Left cardiac atrium (tissue), 4 donors: Measurements from ENCODE around the gene STRA8. TPM values are rescaled to one million over a fixed set of nuclear protein-coding genes. Genes with fewer than 3 reads are reported as not detected.

Experiments used
- ATAC-seq, 2 donors: fragments of 200-7000 bp; cut with Tn5 transposase; one replicate each; pipeline ENCODE4 v1.9.1; 2020; ENCODE audit warnings: mild to moderate bottlenecking in 2 of 2, moderate library complexity in 2 of 2
- DNase-seq: peaks from one replicate; pipeline ENCODE4 v3.0.0-alpha.2; 2020
- intact Hi-C, 2 donors: fragments of 100-400 bp; cut with DNase I; formaldehyde crosslinking; loops; one replicate each; pipeline versions ENCODE4 v1.14.1 to v1.15.1; 2022 to 2023
- total RNA-seq, 2 donors: library from RNA; stranded (reverse); fragmentation: NEBNext Ultra II Directional; extraction: Animal tissue kit (Norgen Biotek cat#: 25700); gene quantifications; one replicate each; pipeline ENCODE4 v1.2.1, GENCODE V29; 2021
- donor health status: DM: no; HTN: yes; CAD: no.
- donor health status: DM: no; HTN: yes; CAD: no; lungs with severe emphysema.
- donor health status: DM: yes; HTN: yes; CAD: no.
- donor health status: Dilated cardiomyopathy.

Gene STRA8
- total RNA-seq, 2 donors from 2014 or later: not detected

DNA sequence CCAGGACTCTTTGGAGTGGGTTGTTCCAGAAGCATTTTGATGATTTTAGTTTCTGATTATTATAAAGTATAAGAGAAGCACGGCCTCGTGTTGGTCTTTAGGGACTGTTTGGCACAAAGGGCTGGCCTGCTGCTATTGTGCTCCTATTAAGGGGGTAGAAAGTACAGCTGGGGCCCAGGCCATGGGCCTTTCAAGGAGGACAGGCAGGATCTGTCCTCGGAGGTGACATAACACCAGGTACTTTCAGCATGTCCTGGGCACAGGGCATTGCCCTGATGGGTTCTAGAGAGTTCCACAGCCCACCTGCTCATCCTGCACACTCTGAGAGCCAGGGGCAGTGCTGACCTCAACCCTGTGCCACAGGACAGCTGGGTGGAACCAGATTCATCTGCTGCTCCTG lies 24.9 kb downstream of the STRA8 start:
- ATAC-seq (no peak), DNase-seq (no peak)
- intact Hi-C loops: no loop called here

- ATAC-seq: no peak
- no peak for DNase-seq
- intact Hi-C loops: no loop called here
Observed at GRCh38 chr7:135259702-135260101, 26.1 kb downstream of the STRA8 start.

- DNase-seq (no peak), ATAC-seq (peak in 1 of 2 donors; percentile 10)
- intact Hi-C loops: no loop called here
Observed at GRCh38 chr7:135260470-135260869, 26.8 kb downstream of the STRA8 start.

DNA sequence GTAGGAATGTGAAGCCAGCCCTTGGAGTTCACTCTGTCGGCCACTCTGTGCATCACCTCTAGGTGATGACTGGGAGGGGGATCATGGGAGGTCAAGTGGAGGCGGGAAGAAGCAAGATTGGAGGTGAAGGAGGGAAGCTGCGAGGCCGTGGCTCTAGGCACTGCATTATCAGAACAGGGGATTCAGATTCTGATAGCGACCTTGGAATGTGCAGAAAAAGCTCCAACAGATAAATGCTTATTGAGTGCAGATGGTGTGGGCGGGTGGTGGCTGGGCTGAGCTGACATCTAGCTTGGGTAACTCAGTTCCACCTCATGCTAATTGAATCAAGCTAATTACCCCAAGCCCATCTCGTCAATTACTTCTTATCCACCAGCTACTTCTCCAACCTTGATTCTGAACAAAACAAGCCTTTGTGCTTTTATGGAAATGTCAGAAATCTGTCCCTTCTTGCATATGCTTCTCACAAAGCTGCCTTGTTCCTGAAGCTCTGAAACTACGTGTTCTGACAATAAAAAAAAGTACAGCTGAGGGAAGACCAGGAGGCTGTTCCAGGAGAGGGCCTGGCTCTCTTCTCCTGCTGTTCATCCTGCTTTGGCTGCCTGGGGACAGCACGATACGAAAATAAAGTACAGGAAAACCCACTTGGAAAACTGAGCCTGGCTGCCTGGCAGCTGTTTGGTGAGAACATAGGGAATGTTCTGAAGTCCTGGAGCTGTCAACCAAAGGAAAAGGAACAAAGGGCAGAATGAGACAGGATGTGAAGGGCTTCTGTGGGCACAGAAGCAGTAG lies 27.5 kb downstream of the STRA8 start:
- ATAC-seq: peak in 1 of 2 donors; percentile 56

DNA sequence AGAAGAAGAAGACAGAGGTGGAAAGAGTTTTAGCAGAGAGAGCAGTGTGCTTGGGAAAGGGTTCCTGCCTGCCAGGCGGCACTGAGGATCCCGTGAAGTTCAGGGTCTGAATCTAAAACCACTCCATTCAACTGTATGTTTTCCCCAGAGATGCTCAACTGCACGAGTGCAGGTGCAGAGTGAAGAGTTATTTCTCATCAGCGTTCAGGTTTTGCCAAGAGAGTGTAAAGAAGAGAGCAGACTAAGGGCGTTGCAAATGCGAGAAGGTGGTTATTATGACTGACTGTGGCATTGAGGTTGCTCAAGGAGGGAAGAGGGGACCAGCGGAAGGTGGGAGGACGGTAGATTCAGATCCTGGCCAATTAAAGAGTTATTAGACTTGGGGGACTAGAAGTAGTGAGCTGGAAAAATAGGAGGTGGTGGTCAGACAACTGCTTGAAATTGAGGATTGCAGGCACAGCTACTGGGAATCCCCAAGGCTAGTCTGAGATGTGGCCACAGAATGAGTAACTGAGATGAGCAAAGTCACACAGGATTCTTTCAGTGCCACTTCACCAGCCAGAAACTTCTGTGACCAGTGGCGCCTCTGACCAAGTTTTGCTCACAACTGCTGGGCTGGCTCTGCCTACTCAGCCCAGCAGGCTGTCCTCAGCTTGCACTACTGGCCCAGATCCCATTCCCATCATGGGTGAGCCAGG lies 29.1 kb downstream of the STRA8 start:
- no peak for ATAC-seq
- no peak for DNase-seq
- intact Hi-C loops: no loop called here

More for the DNA sequence above, 27.5 kb downstream of the STRA8 start:
- intact Hi-C loops: no loop called here
- DNase-seq: no peak

DNA sequence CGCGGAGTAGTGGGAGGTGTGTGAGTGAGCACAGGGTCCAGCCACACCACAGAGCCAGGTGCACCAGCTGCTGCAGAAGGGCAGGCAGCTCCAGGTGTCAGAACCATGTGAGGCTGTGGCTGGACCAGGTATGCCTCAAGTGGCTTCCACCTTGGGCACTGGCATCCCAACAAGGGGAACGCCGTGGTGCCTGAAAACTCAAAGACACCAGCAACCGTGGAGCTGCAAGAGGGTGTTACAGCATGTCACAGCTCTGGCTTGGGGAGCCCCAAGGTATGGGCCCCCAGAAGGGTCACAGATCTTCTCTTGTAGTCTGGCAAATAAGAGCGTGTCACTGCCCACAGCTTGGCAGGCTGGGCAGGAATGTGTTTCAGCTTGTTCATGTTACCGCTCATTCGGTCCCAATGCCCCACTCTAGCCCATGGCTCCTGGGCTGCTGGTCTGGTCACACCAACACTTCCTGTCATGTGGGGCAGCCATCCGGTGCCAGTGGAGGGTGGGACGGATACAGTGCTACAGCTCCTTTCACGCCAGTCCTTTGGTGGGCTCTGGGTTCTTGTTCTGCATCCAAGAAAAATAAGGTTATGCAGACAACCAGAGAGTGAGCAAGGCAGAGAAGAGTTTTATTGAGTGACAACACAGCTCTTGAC lies 29.8 kb downstream of the STRA8 start:
- DNase-seq (no peak), ATAC-seq (no peak)
- intact Hi-C loops: no loop called here

GRCh38 chr7:135265637-135266036 lies 32.0 kb downstream of the STRA8 start:
- ATAC-seq: no peak
- intact Hi-C loops: no loop called here
- DNase-seq: no peak

DNA sequence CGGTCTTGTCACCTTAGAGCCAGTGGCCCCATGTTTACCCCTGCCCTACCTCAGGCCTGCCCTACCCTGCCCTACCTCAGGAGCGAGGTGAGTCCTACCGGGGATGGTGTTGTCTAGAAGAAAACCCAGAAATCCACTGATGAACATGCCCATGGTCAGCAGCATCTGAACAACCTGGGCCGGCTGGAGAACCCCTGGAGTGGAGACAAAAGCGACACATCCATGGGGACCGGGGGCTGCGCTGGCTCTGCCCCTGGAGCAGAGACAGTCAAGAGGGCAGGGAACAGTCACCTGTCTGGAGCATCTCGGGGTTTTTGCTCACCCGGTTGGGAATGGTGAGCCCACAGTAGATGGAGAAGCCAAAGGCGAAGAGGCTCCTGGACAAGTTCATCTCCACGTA lies 36.3 kb downstream of the STRA8 start:
- intact Hi-C loops: no loop called here

DNA sequence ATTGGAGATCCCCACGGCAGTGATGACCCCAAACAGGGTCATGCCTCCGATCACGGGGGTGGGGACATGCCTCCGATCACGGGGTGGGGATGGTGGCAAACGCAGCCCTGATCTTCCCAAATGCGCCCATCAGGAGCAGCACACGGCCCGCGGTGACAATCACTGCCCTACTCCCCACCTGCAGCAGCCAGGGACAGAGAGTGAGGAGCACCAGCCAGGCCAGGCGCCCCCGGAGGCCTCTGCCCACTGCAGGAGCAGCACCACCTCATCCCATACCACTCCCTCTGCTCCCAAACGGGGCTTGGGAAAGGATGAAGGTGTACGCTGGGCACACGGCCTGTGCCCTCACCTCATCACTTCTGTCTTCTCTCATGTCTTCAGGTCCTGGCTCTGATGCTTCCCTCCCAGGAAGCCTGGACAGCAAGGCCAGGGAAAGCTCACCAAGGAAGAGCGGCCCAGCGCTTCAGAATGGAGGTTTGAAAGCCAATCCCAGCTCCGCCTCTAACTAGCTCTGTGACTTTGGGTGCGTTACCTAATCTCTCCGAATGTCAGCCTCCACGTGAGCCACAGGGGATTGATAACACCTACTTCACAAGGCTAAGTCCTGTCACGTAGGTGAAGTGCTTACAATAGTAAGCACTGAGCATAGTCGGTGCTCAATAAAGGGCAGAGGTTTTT lies 37.1 kb downstream of the STRA8 start:
- intact Hi-C loops: no loop called here
- DNase-seq: no peak
- ATAC-seq: no peak

More for the DNA sequence above, 36.3 kb downstream of the STRA8 start:
- DNase-seq (no peak), ATAC-seq (no peak)

GRCh38 chr7:135271255-135271615 lies 37.6 kb downstream of the STRA8 start:
- intact Hi-C loops: no loop called here
- DNase-seq (no peak), ATAC-seq (no peak)

- intact Hi-C loops: no loop called here
- no peak for DNase-seq
- ATAC-seq: no peak
Observed at GRCh38 chr7:135272303-135272702, 38.7 kb downstream of the STRA8 start.

DNA sequence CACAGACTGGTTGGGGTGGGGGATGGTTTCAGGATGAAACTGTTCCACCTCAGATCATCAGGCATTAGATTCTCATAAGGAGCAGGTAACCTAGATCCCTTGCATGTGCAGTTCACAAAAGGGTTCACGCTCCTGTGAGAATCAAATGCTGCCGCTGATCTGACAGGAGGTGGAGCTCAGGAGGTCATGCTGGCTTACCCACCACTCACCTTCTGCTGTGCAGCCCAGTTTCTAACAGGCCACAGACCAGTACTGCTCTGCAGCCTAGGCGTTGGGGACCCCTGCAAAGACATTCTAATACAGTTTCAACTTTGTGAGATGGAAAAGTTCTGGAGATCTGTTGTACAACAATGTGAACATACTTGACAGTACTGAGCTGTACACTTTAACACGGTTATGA lies 39.9 kb downstream of the STRA8 start:
- intact Hi-C loops: no loop called here
- DNase-seq: no peak
- ATAC-seq: no peak

DNA sequence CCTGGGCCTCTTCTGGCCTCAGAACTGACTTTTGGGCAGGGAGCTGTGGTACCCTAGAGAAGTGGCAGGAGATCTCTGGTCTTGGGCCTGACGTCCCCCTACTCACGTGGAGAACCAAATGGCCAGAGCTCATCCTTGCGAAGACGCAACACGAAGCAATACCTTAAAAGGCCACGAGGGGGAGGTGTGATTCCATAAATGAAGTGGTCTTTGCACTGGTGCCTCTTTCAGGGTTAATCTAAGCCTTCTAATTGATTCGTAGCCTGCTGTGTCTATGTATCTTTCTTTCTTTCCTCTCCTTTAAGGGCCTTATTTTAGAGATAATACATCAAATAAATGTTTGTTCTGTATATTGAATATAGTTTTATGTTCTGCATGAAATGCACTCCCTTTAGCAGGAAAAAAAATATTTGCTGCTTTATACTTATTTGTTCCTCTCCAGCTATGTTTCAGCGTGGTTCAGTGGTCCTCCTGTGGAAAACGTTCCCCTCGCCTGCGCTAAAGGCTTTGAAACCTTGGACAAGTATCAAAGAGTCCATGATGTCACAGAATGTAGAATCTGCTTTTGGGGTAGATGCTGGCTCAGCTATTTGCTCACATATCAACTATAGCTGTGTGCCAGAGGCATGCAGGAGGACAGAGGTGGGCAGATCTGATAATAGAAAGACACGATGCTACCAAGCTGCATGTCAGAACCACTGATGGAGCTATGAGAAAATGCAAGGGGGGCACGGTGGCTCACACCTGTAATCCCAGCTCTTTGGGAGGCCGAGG lies 41.0 kb downstream of the STRA8 start:
- peak; percentile 62 for DNase-seq
- peak; percentile 70 for ATAC-seq
- intact Hi-C loops: loop anchor here (5.0 kb wide), 1 partner anchor 373 kb away; no protein-coding TSS in a partner anchor

GRCh38 chr7:135275971-135276580 lies 42.4 kb downstream of the STRA8 start:
- no peak for ATAC-seq
- intact Hi-C loops: loop anchor here (5.0 kb wide), 1 partner anchor 371 kb away; no protein-coding TSS in a partner anchor
- DNase-seq: no peak

- intact Hi-C loops: loop anchor here (5.0 kb wide), 1 partner anchor 370 kb away; no protein-coding TSS in a partner anchor
- DNase-seq (no peak), ATAC-seq (no peak)
Observed at GRCh38 chr7:135277161-135277560, 43.5 kb downstream of the STRA8 start.

DNA sequence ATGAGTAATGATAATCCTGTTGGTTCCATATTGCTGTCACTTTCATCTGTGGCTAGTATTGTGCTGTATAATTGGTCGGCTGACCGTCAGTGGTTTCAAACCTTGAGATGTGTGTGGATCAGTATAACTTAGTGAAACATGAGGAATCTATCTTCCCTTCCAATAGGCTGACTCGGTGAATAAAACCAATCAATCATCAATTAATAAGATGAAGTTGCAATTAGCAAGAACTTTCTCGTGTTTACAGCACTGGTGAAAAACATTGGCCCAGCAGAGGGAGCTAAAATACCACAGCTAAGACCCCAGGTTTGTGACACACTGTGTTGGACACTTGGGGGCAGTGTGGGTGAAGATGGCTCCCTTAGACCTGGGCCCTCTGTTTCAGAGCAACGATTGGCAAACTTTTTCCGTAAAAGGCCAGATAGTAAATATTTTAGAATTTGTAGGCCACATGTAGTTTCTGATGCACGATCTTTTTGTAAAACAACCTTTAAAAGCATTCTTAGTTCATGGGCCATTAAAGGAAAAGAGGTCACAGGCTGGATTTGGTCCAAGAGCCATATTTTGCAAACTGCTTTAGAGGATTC lies 47.8 kb downstream of the STRA8 start:
- DNase-seq (peak; percentile 80), ATAC-seq (peak; percentile 96 to 98)
- intact Hi-C loops: loop anchor here (1.0 to 5.0 kb wide), 3 partner anchors 56 to 277 kb away; partner anchors contain the start of gene NUP205 (in 1 of the 2)

GRCh38 chr7:135282561-135283254 lies 49.1 kb downstream of the STRA8 start:
- DNase-seq: no peak
- intact Hi-C loops: loop anchor here (5.0 kb wide), 2 partner anchors 55 to 275 kb away; partner anchors contain the start of gene NUP205 (in 1 of the 2)
- no peak for ATAC-seq
